Caco-2 (cell line): ENCODE results near the gene ABCG5. TPM values are rescaled to one million over a fixed set of nuclear protein-coding genes. Genes with fewer than 3 reads are reported as not detected.

Source experiments
- BruUV-seq: library from RNA; stranded (reverse); fragments of 400-500 nt; replicated peaks from 2 replicates; lab custom pipeline; 2021; lab: Mats Ljungman, UMichigan
- CTCF ChIA-PET: fragments of 300-600 bp; sonication (Branson Sonifier 250); formaldehyde crosslinking; loops from one replicate; lab custom pipeline; 2022; ENCODE audit warnings: antibody characterized with exemption; lab: Charles Lee
- POLR2A ChIA-PET: fragments of 300-600 bp; sonication (Branson Sonifier 250); formaldehyde crosslinking; loops from one replicate; lab custom pipeline; 2022; ENCODE audit warnings: antibody characterized with exemption; lab: Charles Lee
- DNase-seq, 2 experiments: peaks; one replicate each; pipeline versions ENCODE4 v3.0.0 to v3.0.0-alpha.2; 2020 to 2022
- H3K27me3 ChIP-seq: replicated peaks from 2 replicates; pipeline ENCODE4 v1.6.0; 2011; ENCODE audit warnings: low read length; ENCODE audit not compliant: control insufficient read depth, insufficient read depth
- H3K36me3 ChIP-seq: 2 replicates; pipeline ENCODE4 v1.5.1; 2011; ENCODE audit warnings: low read length; ENCODE audit not compliant: control insufficient read depth, insufficient read depth
- H3K4me1 ChIP-seq: fragments of 250-450 bp; sonication (Bioruptor Pico); 2 replicates; pipeline ENCODE4 v1.5.1; 2020; ENCODE audit warnings: mild to moderate bottlenecking
- H3K4me3 ChIP-seq: 2 replicates; pipeline ENCODE4 v1.5.1; 2011; ENCODE audit warnings: low read depth, mild to moderate bottlenecking, control low read depth, low read length
- H3K9me3 ChIP-seq: fragments of 250-450 bp; sonication (Bioruptor Pico); 2 replicates; pipeline ENCODE4 v1.5.1; 2020; ENCODE audit warnings: mild to moderate bottlenecking, moderate library complexity
- H3K27ac Mint-ChIP-seq: one replicate; pipeline ENCODE4 v1.8.0; 2022; ENCODE audit warnings: mixed read lengths; ENCODE audit not compliant: unreplicated experiment
- H3K27me3 Mint-ChIP-seq: one replicate; pipeline ENCODE4 v1.8.0; 2022; ENCODE audit warnings: mixed read lengths; ENCODE audit not compliant: insufficient read depth, unreplicated experiment
- H3K36me3 Mint-ChIP-seq: one replicate; pipeline ENCODE4 v1.8.0; 2022; ENCODE audit warnings: mild to moderate bottlenecking, mixed read lengths; ENCODE audit not compliant: insufficient read depth, unreplicated experiment
- H3K4me1 Mint-ChIP-seq: one replicate; pipeline ENCODE4 v1.8.0; 2022; ENCODE audit warnings: low read depth, mixed read lengths; ENCODE audit not compliant: unreplicated experiment
- H3K4me3 Mint-ChIP-seq: one replicate; pipeline ENCODE4 v1.8.0; 2022; ENCODE audit warnings: mild to moderate bottlenecking, moderate library complexity, mixed read lengths; ENCODE audit not compliant: unreplicated experiment
- H3K9me3 Mint-ChIP-seq: one replicate; pipeline ENCODE4 v1.8.0; 2022; ENCODE audit warnings: mixed read lengths; ENCODE audit not compliant: unreplicated experiment
- intact Hi-C: fragments of 100-400 bp; cut with micrococcal nuclease; formaldehyde crosslinking; loops from one replicate; pipeline ENCODE4 v1.10.0; 2022; ENCODE audit not compliant: unreplicated experiment
- total RNA-seq: library from RNA; stranded (reverse); gene quantifications from 2 replicates; pipeline ENCODE4 v1.2.3, GENCODE V29; 2022
- TF ChIP-seq, protein P1 (sequence below), 2 experiments: fragments of 200-600 bp in 1 of 2; IDR thresholded peaks; 1 replicate in 1 of 2; 2 replicates in 1 of 2; pipeline versions ENCODE4 v1.5.1 to v1.8.0; 2011 to 2022; ENCODE audit warnings: antibody characterized with exemption in 1 of 2, control low read depth in 1 of 2, inconsistent platforms in 1 of 2, low read depth in 1 of 2, low read length in 1 of 2, mild to moderate bottlenecking in 1 of 2, moderate library complexity in 1 of 2; ENCODE audit not compliant: insufficient read depth in 1 of 2, severe bottlenecking in 1 of 2, unreplicated experiment in 1 of 2

The ABCG5 gene
- total RNA-seq, 1 experiment from 2014 or later = not detected

DNA sequence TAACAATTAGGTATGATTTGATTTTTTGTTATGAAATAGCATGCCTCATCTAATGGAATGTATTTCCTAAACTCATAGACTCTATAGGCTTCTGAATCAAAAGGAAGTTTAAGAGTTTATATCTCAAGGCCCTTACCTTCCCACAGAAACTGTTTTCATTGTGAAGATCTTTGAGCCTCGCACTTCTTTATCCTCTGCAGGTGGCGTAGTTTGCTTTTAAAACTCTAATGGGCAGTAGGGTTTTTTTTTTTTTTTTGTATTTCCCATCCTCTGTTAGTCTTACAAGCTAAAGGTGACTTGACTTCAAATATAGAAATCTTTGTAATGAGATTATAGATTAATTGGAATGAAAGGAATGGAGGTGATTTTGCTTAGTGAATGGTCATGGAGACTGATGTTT lies 36.5 kb downstream of the ABCG5 start:
- H3K9me3 ChIP-seq = no peaks in the 10 kb centered on the region
- no peaks in the 10 kb centered on the region for H3K36me3 ChIP-seq
- BruUV-seq = no TSS peak
- ChIA-PET POLR2A (no interaction called here), CTCF (interaction anchor here (0.6 to 1.4 kb wide), 3 partner anchors 41 to 82 kb away, joined by 3 to 5 read pairs (median 3); no protein-coding TSS in a partner anchor)
- H3K9me3 Mint-ChIP-seq = no peaks in the 10 kb centered on the region
- no peak for DNase-seq
- H3K27ac Mint-ChIP-seq = no peak overlapping the region
- peaks cover 9% of the 10 kb centered on the region for H3K4me1 Mint-ChIP-seq
- H3K4me3 Mint-ChIP-seq = no peak overlapping the region
- TF ChIP-seq, protein P1, sequence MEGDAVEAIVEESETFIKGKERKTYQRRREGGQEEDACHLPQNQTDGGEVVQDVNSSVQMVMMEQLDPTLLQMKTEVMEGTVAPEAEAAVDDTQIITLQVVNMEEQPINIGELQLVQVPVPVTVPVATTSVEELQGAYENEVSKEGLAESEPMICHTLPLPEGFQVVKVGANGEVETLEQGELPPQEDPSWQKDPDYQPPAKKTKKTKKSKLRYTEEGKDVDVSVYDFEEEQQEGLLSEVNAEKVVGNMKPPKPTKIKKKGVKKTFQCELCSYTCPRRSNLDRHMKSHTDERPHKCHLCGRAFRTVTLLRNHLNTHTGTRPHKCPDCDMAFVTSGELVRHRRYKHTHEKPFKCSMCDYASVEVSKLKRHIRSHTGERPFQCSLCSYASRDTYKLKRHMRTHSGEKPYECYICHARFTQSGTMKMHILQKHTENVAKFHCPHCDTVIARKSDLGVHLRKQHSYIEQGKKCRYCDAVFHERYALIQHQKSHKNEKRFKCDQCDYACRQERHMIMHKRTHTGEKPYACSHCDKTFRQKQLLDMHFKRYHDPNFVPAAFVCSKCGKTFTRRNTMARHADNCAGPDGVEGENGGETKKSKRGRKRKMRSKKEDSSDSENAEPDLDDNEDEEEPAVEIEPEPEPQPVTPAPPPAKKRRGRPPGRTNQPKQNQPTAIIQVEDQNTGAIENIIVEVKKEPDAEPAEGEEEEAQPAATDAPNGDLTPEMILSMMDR (IDR thresholded peaks at IDR 0.05; ENCODE audit: insufficient read depth in 1 of 2, low read depth in 1 of 2, low read length in 1 of 2, severe bottlenecking in 1 of 2, unreplicated experiment in 1 of 2) = no peak
- H3K27me3 Mint-ChIP-seq = no peaks in the 10 kb centered on the region
- peaks cover 12% of the 10 kb centered on the region; the same call in 1 of the 2 replicates for H3K4me1 ChIP-seq
- no peak overlapping the region for H3K4me3 ChIP-seq
- H3K27me3 ChIP-seq = no peaks in the 10 kb centered on the region
- peaks cover 6% of the 10 kb centered on the region for H3K36me3 Mint-ChIP-seq
- intact Hi-C loops = loop anchor here (1.0 kb wide), 1 partner anchor 76 kb away; no protein-coding TSS in a partner anchor

DNA sequence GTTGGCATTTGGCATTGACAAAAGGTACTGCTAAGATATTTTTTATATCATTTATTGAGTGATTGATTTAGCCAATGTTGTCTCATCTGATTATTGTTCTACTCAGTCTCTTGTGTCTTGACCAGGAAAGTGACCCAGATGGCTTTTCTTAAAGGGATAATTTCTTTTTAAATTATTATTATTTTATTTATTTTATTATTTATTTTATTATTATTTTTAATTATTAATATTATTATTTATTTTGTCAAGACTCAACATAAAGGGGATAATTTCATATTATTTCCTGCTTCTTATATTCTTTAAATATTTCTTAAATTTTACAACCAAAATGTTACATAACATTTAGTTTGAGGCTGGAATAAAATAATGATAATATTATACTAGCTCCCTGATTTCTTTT lies 37.7 kb downstream of the ABCG5 start:
- Mint-ChIP-seq H3K27me3 (no peaks in the 10 kb centered on the region), H3K4me1 (no peaks in the 10 kb centered on the region), H3K36me3 (peaks cover 6% of the 10 kb centered on the region), H3K27ac (no peak overlapping the region), H3K4me3 (no peak overlapping the region), H3K9me3 (no peaks in the 10 kb centered on the region)
- no peaks in the 10 kb centered on the region for H3K9me3 ChIP-seq
- ChIA-PET POLR2A (interaction anchor here (0.6 kb wide), 1 partner anchor 33 kb away, joined by 3 read pairs; no protein-coding TSS in a partner anchor), CTCF (no interaction called here)
- H3K27me3 ChIP-seq = no peaks in the 10 kb centered on the region
- TF ChIP-seq, protein P1 (IDR thresholded peaks at IDR 0.05; ENCODE audit: insufficient read depth in 1 of 2, low read depth in 1 of 2, low read length in 1 of 2, severe bottlenecking in 1 of 2, unreplicated experiment in 1 of 2) = no peak
- H3K4me1 ChIP-seq = no peaks in the 10 kb centered on the region
- BruUV-seq = no TSS peak
- no peak overlapping the region for H3K4me3 ChIP-seq
- DNase-seq = no peak
- intact Hi-C loops = no loop called here
- H3K36me3 ChIP-seq = no peaks in the 10 kb centered on the region

DNA sequence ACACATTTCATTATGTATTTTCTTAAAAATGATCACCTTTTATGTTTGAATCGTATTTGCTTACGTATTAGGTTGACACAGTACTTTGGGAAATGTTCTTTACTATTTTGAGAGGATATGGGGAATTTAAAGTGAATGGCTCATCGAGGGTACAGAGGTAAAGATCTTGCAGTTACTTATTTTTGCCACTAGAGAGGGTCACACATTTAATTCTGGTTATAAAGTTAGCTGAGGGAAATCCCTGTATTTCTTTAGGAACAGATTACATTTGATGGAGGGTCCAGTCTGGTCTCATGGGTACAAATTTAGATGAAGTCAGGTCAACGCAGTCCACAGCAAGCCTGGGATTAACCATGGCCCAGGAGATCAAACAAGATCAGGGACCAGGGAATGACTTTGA lies 40.3 kb downstream of the ABCG5 start:
- no peak overlapping the region for H3K4me3 ChIP-seq
- Mint-ChIP-seq H3K36me3 (peaks cover 6% of the 10 kb centered on the region), H3K27ac (no peak overlapping the region), H3K27me3 (no peaks in the 10 kb centered on the region), H3K4me1 (no peaks in the 10 kb centered on the region), H3K9me3 (no peaks in the 10 kb centered on the region), H3K4me3 (no peak overlapping the region)
- H3K4me1 ChIP-seq = no peaks in the 10 kb centered on the region
- intact Hi-C loops = no loop called here
- ChIA-PET CTCF (interaction anchor here (0.6 to 1.1 kb wide), 2 partner anchors 25 to 56 kb away, joined by 3 to 4 read pairs; partner anchors contain the start of gene DYNC2LI1), POLR2A (no interaction called here)
- no peak for DNase-seq
- TF ChIP-seq, protein P1 (IDR thresholded peaks at IDR 0.05; ENCODE audit: insufficient read depth in 1 of 2, low read depth in 1 of 2, low read length in 1 of 2, severe bottlenecking in 1 of 2, unreplicated experiment in 1 of 2) = peak; percentile 33 to 46
- no TSS peak for BruUV-seq
- no peaks in the 10 kb centered on the region for H3K27me3 ChIP-seq
- H3K36me3 ChIP-seq = no peaks in the 10 kb centered on the region
- no peaks in the 10 kb centered on the region for H3K9me3 ChIP-seq
